Esophagus squamous epithelium (tissue), 4 donors: ENCODE data around the gene KLHL29.

Source experiments
- POLR2A ChIP-seq, 4 donors: fragments of 450-650 bp; IDR thresholded peaks; one replicate each; pipeline ENCODE4 v1.6.1; 2017; ENCODE audit warnings: antibody characterized with exemption in 4 of 4, mild to moderate bottlenecking in 4 of 4, moderate library complexity in 3 of 4
- TF ChIP-seq, protein P1 (sequence below), 6 experiments: fragments of 450-650 bp in 4 of 6; fragments of 200-600 bp in 2 of 6; sonication (generic) in 2 of 6; IDR thresholded peaks; one replicate each; pipeline ENCODE4 v1.5.1; 2016 to 2019; ENCODE audit warnings: antibody characterized with exemption in 6 of 6, mild to moderate bottlenecking in 4 of 6, moderate library complexity in 4 of 6

DNA sequence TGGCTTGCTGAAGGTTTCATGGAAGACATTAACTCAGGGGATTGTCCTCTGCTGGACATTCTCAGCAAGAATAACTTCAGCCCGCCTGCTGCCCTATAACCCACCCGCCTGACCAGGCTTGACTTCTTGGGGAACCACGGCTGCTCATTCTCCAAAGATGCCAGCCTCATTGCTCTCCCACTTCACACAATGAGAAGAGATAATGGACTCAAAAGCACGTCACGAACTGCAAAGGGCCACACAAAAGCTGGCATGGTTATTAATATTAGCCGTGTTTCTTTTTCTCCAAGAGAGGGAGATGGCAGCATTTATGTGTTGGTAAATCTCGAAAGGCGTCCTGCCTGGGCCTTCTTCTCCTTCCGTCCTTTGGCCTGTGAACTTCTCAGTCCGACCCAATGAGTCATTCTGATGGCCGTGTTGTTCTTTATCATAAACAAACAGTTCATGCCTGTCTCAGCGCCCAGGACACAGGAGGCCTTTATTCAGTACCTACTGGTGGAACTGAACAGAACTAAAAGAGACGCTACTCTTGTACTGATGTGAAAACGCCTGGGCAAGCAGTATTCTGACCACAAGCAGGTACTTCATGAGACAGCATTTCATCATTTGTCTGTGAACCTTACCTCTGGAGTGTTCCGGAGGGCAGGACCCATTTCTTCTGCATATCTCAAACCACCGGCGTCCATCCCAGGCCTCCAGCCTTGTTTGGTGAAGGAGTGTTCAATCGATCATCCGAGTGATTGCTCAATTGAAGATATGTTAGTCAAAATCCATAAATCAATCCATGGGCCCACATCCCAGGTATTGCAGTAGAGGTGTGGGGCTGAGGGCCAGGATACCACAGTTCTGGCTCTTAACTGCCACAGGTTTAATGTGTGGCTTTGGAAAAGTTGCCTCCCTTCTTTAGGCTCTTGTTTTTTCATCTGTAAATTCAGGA, 25.1 kb upstream of the KLHL29 start:
- no peak for TF ChIP-seq POLR2A (IDR thresholded peaks at IDR 0.05)
- TF ChIP-seq, protein P1, sequence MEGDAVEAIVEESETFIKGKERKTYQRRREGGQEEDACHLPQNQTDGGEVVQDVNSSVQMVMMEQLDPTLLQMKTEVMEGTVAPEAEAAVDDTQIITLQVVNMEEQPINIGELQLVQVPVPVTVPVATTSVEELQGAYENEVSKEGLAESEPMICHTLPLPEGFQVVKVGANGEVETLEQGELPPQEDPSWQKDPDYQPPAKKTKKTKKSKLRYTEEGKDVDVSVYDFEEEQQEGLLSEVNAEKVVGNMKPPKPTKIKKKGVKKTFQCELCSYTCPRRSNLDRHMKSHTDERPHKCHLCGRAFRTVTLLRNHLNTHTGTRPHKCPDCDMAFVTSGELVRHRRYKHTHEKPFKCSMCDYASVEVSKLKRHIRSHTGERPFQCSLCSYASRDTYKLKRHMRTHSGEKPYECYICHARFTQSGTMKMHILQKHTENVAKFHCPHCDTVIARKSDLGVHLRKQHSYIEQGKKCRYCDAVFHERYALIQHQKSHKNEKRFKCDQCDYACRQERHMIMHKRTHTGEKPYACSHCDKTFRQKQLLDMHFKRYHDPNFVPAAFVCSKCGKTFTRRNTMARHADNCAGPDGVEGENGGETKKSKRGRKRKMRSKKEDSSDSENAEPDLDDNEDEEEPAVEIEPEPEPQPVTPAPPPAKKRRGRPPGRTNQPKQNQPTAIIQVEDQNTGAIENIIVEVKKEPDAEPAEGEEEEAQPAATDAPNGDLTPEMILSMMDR (IDR thresholded peaks at IDR 0.05) = no peak
